Measurements from ENCODE around the gene SPINK13. TPM values are rescaled to one million over a fixed set of nuclear protein-coding genes. Genes with fewer than 3 reads are reported as not detected.

The SPINK13 gene
- total and polyA plus RNA-seq, 2 of the 13 experiments (the other 11 are each of a cell fraction or from before 2014, with no cell fraction given), result not detected

DNA sequence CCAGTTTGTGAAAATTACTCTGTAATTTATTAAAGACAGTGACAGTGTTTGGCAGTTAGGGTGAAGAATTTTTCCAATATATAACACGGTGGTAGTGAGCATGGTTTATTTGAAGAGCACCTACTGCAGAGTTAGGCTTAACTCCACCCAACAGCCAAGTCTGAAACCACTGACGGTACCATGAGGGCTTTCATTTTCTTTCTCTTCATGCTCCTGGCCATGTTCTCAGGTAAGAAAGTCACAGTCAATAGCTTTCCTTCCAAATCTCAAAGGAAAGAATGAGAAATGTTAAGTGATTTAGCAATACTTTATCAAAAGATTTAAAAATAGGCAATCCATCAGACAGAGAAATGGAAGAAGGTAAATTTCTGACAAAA lies 30.2 kb upstream of the SPINK13 start, which contains the start of gene MARCOL:
Gene MARCOL, plus strand, starts transcription at position 108 of the 377 bp plus-strand sequence. Its CDS starts 73 bp downstream, at position 181.
- WGBS (ENCODE audit: low lambda C conversion rate), result 2% methylated on average over 2 of the region's 2 CpGs
- intact Hi-C loops (cut with micrococcal nuclease; ENCODE audit: unreplicated experiment), result no loop called here
- Histone ChIP-seq H2AFZ (ENCODE audit: low read length) (no peak within 1 kb of the TSS), H3K79me2 (ENCODE audit: insufficient read depth, low read length) (no peaks in the 10 kb centered on the region), H4K20me1 (ENCODE audit: insufficient read depth, low read length) (no peaks in the 10 kb centered on the region), H3K27ac (ENCODE audit: extremely low read length, insufficient read depth, low read length) (no peak within 1 kb of the TSS), H3K9ac (ENCODE audit: insufficient read depth, low read depth, low read length) (no peak within 1 kb of the TSS), H3K9me3 (ENCODE audit: low read length) (no peaks in the 10 kb centered on the region), H3K4me1 (ENCODE audit: insufficient read depth, low read length) (no peaks in the 10 kb centered on the region), H3K27me3 (ENCODE audit: control insufficient read depth in 1 of 2, insufficient read depth in 2 of 2, low read length in 2 of 2) (no peaks in the 10 kb centered on the region), H3K4me3 (replicated peaks in 1 of 3; ENCODE audit: insufficient read depth in 1 of 3, low read depth in 2 of 3, low read length in 3 of 3) (no peak within 1 kb of the TSS), H3K36me3 (replicated peaks in 1 of 2; ENCODE audit: control insufficient read depth in 1 of 2, insufficient read depth in 2 of 2, low read length in 2 of 2) (no peaks in the 10 kb centered on the region), H3K4me2 (ENCODE audit: low read depth, low read length) (no peak within 1 kb of the TSS)
- no peak for ATAC-seq
- TF ChIP-seq FIP1L1 (IDR thresholded peaks at IDR 0.05; ENCODE audit: borderline replicate concordance, insufficient read depth, low read depth, low read length), result no peak
- TF ChIP-seq SOX5 (CRISPR knock-in tag; IDR thresholded peaks at IDR 0.05; ENCODE audit: borderline replicate concordance), result no peak
- TF ChIP-seq ZNF432 (CRISPR knock-in tag; IDR thresholded peaks at IDR 0.05; ENCODE audit: borderline replicate concordance), result no peak
- no peak for TF ChIP-seq NR2F1 (CRISPR knock-in tag; IDR thresholded peaks at IDR 0.05)
- no peak for TF ChIP-seq ZNF768 (CRISPR knock-in tag; IDR thresholded peaks at IDR 0.05)
- TF ChIP-seq MATR3 (CRISPR knock-in tag; IDR thresholded peaks at IDR 0.05), result no peak
- TF ChIP-seq, protein P1, sequence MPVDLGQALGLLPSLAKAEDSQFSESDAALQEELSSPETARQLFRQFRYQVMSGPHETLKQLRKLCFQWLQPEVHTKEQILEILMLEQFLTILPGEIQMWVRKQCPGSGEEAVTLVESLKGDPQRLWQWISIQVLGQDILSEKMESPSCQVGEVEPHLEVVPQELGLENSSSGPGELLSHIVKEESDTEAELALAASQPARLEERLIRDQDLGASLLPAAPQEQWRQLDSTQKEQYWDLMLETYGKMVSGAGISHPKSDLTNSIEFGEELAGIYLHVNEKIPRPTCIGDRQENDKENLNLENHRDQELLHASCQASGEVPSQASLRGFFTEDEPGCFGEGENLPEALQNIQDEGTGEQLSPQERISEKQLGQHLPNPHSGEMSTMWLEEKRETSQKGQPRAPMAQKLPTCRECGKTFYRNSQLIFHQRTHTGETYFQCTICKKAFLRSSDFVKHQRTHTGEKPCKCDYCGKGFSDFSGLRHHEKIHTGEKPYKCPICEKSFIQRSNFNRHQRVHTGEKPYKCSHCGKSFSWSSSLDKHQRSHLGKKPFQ (CRISPR knock-in tag; IDR thresholded peaks at IDR 0.05; ENCODE audit: insufficient replicate concordance), result no peak
- TF ChIP-seq STAT5B (CRISPR knock-in tag; IDR thresholded peaks at IDR 0.05), result no peak
- no peak for TF ChIP-seq SP1 (IDR thresholded peaks at IDR 0.05)
- TF ChIP-seq SP1 (CRISPR knock-in tag; IDR thresholded peaks at IDR 0.05), result no peak
- no peak for TF ChIP-seq NCOR1 (IDR thresholded peaks at IDR 0.05; ENCODE audit: borderline replicate concordance, low read length)
- no peak for TF ChIP-seq NR3C1 (CRISPR knock-in tag; IDR thresholded peaks at IDR 0.05)
- TF ChIP-seq ZNF790 (CRISPR knock-in tag; IDR thresholded peaks at IDR 0.05; ENCODE audit: borderline replicate concordance), result no peak
- TF ChIP-seq ELF4 (CRISPR knock-in tag; IDR thresholded peaks at IDR 0.05; ENCODE audit: borderline replicate concordance), result no peak
- no peak for TF ChIP-seq ZNF292 (CRISPR knock-in tag; IDR thresholded peaks at IDR 0.05; ENCODE audit: borderline replicate concordance, low read depth)
- in situ Hi-C loops (cut with HindIII; ENCODE audit: extremely low pct_ligation_motif_present, low pct_unique_long_range_greater_than_20kb), result no loop called here
- DNase-seq (ENCODE audit: low spot score), result no peak
- no peak for FAIRE-seq
- BruUV-seq (replicated peaks), result no TSS peak
- POLR2A ChIA-PET, result no interaction called here
- CTCF ChIA-PET (ENCODE audit: low intra/inter-chr PET ratio, low total read pairs), result no interaction called here

Measured in HepG2 (cell line).